ENCODE measurements around the gene TCAP. TPM values are rescaled to one million over a fixed set of nuclear protein-coding genes. Genes with fewer than 3 reads are reported as not detected.

Gene TCAP
- total RNA-seq, result 1 to 10 TPM; 1.1 to 1.3 TPM

GRCh38 chr17:39664581-39665561, at the start of gene TCAP:
TSS of gene TCAP (plus strand) at chr17:39665349. CDS start at chr17:39665360, 11 bp downstream.
- Mint-ChIP-seq H3K36me3 (peaks cover 1% of the 10 kb centered on the region), H3K4me1 (peaks cover 11% of the 10 kb centered on the region), H3K27ac (no peak within 1 kb of the TSS)

GRCh38 chr17:39615434-39615833, 49.7 kb upstream of the TCAP start:
- Mint-ChIP-seq H3K9me3 (ENCODE audit: low read depth) (no peaks in the 10 kb centered on the region), H3K4me1 (peaks cover 1% of the 10 kb centered on the region), H3K27me3 (peaks cover 59% of the 10 kb centered on the region), H3K27ac (no peak overlapping the region), H3K4me3 (no peak overlapping the region), H3K36me3 (no peaks in the 10 kb centered on the region)
- CTCF ChIA-PET, result interaction anchor here (1.7 to 13.1 kb wide), 2 partner anchors 8 to 19 kb away, joined by 13 to 300 read pairs; partner anchors contain the start of gene STARD3
- no peak for DNase-seq
- ATAC-seq, result no peak

More at GRCh38 chr17:39664581-39665561, at the start of gene TCAP:
- H3K9me3 Mint-ChIP-seq (ENCODE audit: low read depth), result no peaks in the 10 kb centered on the region
- CTCF ChIA-PET, result interaction anchor here (1.1 to 16.7 kb wide), 7 partner anchors 10 to 65 kb away, joined by 4 to 227 read pairs (median 5); partner anchors contain the start of genes MIEN1 and PPP1R1B
- ATAC-seq (no peak), DNase-seq (no peak)
- no peak within 1 kb of the TSS for H3K4me3 Mint-ChIP-seq
- peaks cover 25% of the 10 kb centered on the region for H3K27me3 Mint-ChIP-seq

- H3K4me1 Mint-ChIP-seq, result peaks cover 3% of the 10 kb centered on the region
- CTCF ChIA-PET, result interaction anchor here (2.3 to 13.1 kb wide), 2 partner anchors 17 to 37 kb away, joined by 7 to 300 read pairs; partner anchors contain the start of gene STARD3
- peak overlapping the region; percentile 41 for H3K4me3 Mint-ChIP-seq
- H3K36me3 Mint-ChIP-seq, result no peaks in the 10 kb centered on the region
- H3K27me3 Mint-ChIP-seq, result peaks cover 54% of the 10 kb centered on the region
- ATAC-seq (no peak), DNase-seq (no peak)
- H3K9me3 Mint-ChIP-seq (ENCODE audit: low read depth), result no peaks in the 10 kb centered on the region
- H3K27ac Mint-ChIP-seq, result no peak overlapping the region
Observed at GRCh38 chr17:39617100-39617445, 48.1 kb upstream of the TCAP start.

- H3K27ac Mint-ChIP-seq, result no peak overlapping the region
- DNase-seq (no peak), ATAC-seq (peak; percentile 20)
- peak overlapping the region; percentile 48 for H3K4me3 Mint-ChIP-seq
- no peaks in the 10 kb centered on the region for H3K9me3 Mint-ChIP-seq (ENCODE audit: low read depth)
- peaks cover 9% of the 10 kb centered on the region for H3K4me1 Mint-ChIP-seq
- CTCF ChIA-PET, result interaction anchor here (2.3 to 13.1 kb wide), 3 partner anchors 17 to 69 kb away, joined by 7 to 300 read pairs (median 108); partner anchors contain the start of gene STARD3
- H3K27me3 Mint-ChIP-seq, result peaks cover 54% of the 10 kb centered on the region
- H3K36me3 Mint-ChIP-seq, result no peaks in the 10 kb centered on the region
Observed at GRCh38 chr17:39617446-39618245, 47.5 kb upstream of the TCAP start.

GRCh38 chr17:39618246-39618913, 46.8 kb upstream of the TCAP start:
- Mint-ChIP-seq H3K36me3 (no peaks in the 10 kb centered on the region), H3K4me1 (peaks cover 16% of the 10 kb centered on the region), H3K27me3 (peaks cover 50% of the 10 kb centered on the region), H3K9me3 (ENCODE audit: low read depth) (no peaks in the 10 kb centered on the region), H3K27ac (no peak overlapping the region), H3K4me3 (peak overlapping the region; percentile 48)
- no peak for DNase-seq
- CTCF ChIA-PET, result interaction anchor here (0.7 to 17.8 kb wide), 7 partner anchors 16 to 151 kb away, joined by 3 to 307 read pairs (median 108); partner anchors contain the start of genes MIEN1, PNMT, STARD3 and TCAP
- no peak for ATAC-seq

GRCh38 chr17:39618956-39619785, 46.0 kb upstream of the TCAP start:
- DNase-seq (no peak), ATAC-seq (no peak)
- Mint-ChIP-seq H3K4me3 (no peak overlapping the region), H3K27me3 (peaks cover 49% of the 10 kb centered on the region), H3K4me1 (peaks cover 23% of the 10 kb centered on the region), H3K36me3 (no peaks in the 10 kb centered on the region), H3K9me3 (ENCODE audit: low read depth) (no peaks in the 10 kb centered on the region), H3K27ac (no peak overlapping the region)
- CTCF ChIA-PET, result interaction anchor here (0.7 to 17.8 kb wide), 9 partner anchors 15 to 151 kb away, joined by 3 to 307 read pairs (median 7); partner anchors contain the start of genes MIEN1, PGAP3, PNMT and STARD3

GRCh38 chr17:39619786-39620101, 45.4 kb upstream of the TCAP start:
- Mint-ChIP-seq H3K27me3 (peaks cover 44% of the 10 kb centered on the region), H3K9me3 (ENCODE audit: low read depth) (no peaks in the 10 kb centered on the region), H3K36me3 (no peaks in the 10 kb centered on the region), H3K4me3 (no peak overlapping the region), H3K27ac (no peak overlapping the region), H3K4me1 (peaks cover 23% of the 10 kb centered on the region)
- DNase-seq (no peak), ATAC-seq (no peak)
- CTCF ChIA-PET, result interaction anchor here (0.9 to 17.8 kb wide), 10 partner anchors 14 to 360 kb away, joined by 3 to 307 read pairs (median 28); partner anchors contain the start of genes MIEN1, PGAP3, PNMT and PSMD3

GRCh38 chr17:39621523-39622379, 43.4 kb upstream of the TCAP start:
- Mint-ChIP-seq H3K4me1 (peaks cover 23% of the 10 kb centered on the region), H3K27me3 (peaks cover 39% of the 10 kb centered on the region), H3K36me3 (no peaks in the 10 kb centered on the region), H3K4me3 (peak overlapping the region; percentile 77), H3K27ac (peak overlapping the region; percentile 98), H3K9me3 (ENCODE audit: low read depth) (no peaks in the 10 kb centered on the region)
- CTCF ChIA-PET, result interaction anchor here (0.5 to 17.8 kb wide), 81 partner anchors 9 to 555 kb away, joined by 3 to 307 read pairs (median 4); partner anchors contain the start of genes CDK12, IKZF3, MIEN1 and NEUROD2
- ATAC-seq, result peak; percentile 68
- peak; percentile 91 for DNase-seq

GRCh38 chr17:39622380-39623006, 42.7 kb upstream of the TCAP start:
- no peaks in the 10 kb centered on the region for H3K36me3 Mint-ChIP-seq
- peak; percentile 87 for ATAC-seq
- H3K4me1 Mint-ChIP-seq, result peaks cover 23% of the 10 kb centered on the region
- H3K9me3 Mint-ChIP-seq (ENCODE audit: low read depth), result no peaks in the 10 kb centered on the region
- peak overlapping the region; percentile 77 for H3K4me3 Mint-ChIP-seq
- peaks cover 34% of the 10 kb centered on the region for H3K27me3 Mint-ChIP-seq
- CTCF ChIA-PET, result interaction anchor here (0.6 to 17.8 kb wide), 62 partner anchors 10 to 1026 kb away, joined by 3 to 307 read pairs (median 5); partner anchors contain the start of genes CDK12, MED1, MIEN1 and NEUROD2
- H3K27ac Mint-ChIP-seq, result peak overlapping the region; percentile 98
- peak; percentile 87 for DNase-seq

- H3K4me1 Mint-ChIP-seq, result peaks cover 21% of the 10 kb centered on the region
- no peaks in the 10 kb centered on the region for H3K9me3 Mint-ChIP-seq (ENCODE audit: low read depth)
- H3K27ac Mint-ChIP-seq, result peak overlapping the region; percentile 98
- peaks cover 37% of the 10 kb centered on the region for H3K27me3 Mint-ChIP-seq
- no peaks in the 10 kb centered on the region for H3K36me3 Mint-ChIP-seq
- DNase-seq, result peak; percentile 91
- CTCF ChIA-PET, result interaction anchor here (0.5 to 17.8 kb wide), 43 partner anchors 8 to 488 kb away, joined by 3 to 307 read pairs (median 4); partner anchors contain the start of genes MED1, MIEN1, PGAP3 and PNMT
- H3K4me3 Mint-ChIP-seq, result peak overlapping the region; percentile 77
- ATAC-seq, result peak; percentile 54
Observed at GRCh38 chr17:39623356-39623950, 41.7 kb upstream of the TCAP start.
